Epidermal melanocyte (primary cell): ENCODE results near the gene CCDC70.
A peak's percentile ranks its signal among the peaks of the same experiment; 100 is the strongest.
"Not testable (repeated sequence)": the region's sequence is repeated elsewhere in the genome, so short reads cannot be mapped to it uniquely, and the experiment has no call there.

Source experiments
- DNase-seq: peaks from one replicate; pipeline ENCODE4 v3.0.0; 2011; ENCODE audit warnings: low spot score; ENCODE audit not compliant: insufficient read length

CCDC70 gene

GRCh38 chr13:51861723-51862300 lies at the start of gene CCDC70:
Gene CCDC70 (plus strand): TSS chr13:51861969. CDS start chr13:51865412, 3,443 bp downstream.
- no peak for DNase-seq

GRCh38 chr13:51814071-51814470 lies 47.7 kb upstream of the CCDC70 start:
- DNase-seq: no peak

- DNase-seq: peak; percentile 30
These were observed 46.7 kb upstream of the CCDC70 start for GRCh38 chr13:51814825-51815650.

- DNase-seq: no peak
These were observed 45.9 kb upstream of the CCDC70 start for GRCh38 chr13:51815848-51816247.

- no peak for DNase-seq
These were observed 45.0 kb upstream of the CCDC70 start for GRCh38 chr13:51816604-51817249.

DNA sequence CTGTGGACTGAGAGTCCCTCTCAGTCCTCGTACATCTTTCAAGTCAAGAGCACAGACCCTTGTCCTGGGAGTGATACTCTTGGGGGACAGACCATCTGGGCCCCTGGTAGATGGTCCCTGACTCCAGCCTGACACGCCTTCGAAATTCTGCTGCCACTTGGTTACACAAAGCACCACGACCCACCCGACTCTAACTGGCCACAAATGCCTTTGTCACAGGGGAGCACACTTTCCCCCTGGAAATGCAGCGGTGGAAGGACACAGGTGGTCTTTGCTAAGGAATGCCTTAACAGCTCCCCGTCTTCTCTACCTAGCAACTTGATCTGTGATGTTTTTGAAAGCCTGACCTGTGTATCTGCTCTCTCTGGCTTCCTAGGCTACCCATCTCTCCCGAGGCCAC lies 44.1 kb upstream of the CCDC70 start:
- DNase-seq: no peak

DNA sequence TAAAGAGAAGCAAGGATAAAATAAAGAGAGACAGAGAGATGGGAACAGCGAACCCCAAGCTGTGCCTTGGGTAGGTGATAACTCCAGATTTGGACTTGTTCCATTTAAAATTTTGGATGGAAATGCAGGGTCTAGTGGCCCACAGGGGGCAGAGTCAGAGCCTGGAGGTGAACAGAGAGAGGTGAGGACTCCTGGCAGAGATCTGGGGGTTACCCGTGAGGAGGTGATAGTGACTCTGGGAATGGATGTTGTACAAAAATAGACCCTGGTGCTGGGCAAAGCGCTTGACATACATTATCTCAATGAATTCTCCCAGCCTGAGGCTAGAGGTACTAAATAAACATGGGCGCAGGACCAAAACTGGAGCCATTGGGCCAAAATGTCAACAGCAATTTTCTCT lies 43.5 kb upstream of the CCDC70 start:
- no peak for DNase-seq

GRCh38 chr13:51818781-51819511 lies 42.8 kb upstream of the CCDC70 start:
- DNase-seq: no peak

GRCh38 chr13:51819544-51819943 lies 42.2 kb upstream of the CCDC70 start:
- DNase-seq: no peak

- DNase-seq: no peak
These were observed 41.7 kb upstream of the CCDC70 start for GRCh38 chr13:51820016-51820597.

- no peak for DNase-seq
These were observed 40.2 kb upstream of the CCDC70 start for GRCh38 chr13:51821606-51822005.

- no peak for DNase-seq
These were observed 39.5 kb upstream of the CCDC70 start for GRCh38 chr13:51822106-51822815.

GRCh38 chr13:51823359-51823758 lies 38.4 kb upstream of the CCDC70 start:
- DNase-seq: no peak

DNA sequence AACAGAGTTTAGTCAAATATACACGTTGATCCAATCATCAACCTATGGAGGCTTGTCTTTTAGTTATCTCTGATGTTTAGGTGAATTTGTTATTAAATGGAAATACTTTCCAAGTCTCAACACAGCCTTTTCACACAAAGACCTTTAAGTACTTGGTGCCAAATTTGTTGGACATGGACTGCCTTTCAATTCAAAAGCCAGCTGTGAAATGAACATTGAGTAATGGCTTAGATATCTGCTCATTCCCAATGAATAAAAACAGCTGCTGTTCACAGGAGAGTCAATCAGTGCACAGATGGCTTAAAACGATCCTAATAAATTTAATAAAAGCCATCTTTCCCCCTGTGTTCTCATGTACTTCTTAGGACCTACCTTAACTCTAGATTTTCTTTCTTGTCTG lies 37.9 kb upstream of the CCDC70 start:
- DNase-seq: no peak

DNA sequence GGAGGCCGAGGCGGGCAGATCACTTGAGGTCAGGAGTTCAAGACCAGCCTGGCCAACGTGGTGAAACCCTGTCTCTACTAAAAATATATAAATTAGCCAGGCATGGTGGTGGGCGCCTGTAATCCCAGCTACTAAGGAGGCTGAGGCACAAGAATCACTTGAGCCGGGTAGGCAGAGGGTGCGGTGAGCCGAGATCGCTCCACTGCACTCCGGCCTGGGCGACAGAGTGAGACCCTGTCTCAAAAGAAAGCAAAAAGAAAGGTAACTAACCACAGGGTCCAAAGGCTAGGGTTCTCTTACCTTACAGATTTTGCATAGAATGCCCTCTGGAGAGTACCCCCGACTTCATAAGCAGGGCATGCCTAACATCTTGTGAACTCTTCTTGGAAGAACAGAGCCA lies 37.1 kb upstream of the CCDC70 start:
- DNase-seq: not testable (repeated sequence)

DNA sequence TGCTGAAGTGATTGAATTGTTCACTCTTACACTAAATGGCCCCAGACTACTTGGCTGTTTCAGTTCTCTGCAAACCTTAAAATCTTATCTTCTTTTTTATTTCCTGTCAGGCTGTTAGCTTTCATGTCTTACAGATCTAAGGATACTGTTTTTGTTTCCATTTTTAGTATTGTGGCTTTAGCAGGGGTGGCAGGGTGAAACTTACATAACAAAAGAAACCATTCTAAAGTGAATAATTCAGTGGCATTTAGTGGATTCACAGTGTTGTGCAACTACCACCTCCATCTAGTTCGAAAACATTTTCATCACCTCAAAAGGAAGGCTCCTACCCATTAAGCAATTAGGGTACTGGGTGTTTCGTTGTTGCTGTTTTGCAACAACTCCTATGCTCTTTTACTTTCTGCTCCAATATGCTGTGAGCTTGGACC lies 36.6 kb upstream of the CCDC70 start:
- no peak for DNase-seq

DNA sequence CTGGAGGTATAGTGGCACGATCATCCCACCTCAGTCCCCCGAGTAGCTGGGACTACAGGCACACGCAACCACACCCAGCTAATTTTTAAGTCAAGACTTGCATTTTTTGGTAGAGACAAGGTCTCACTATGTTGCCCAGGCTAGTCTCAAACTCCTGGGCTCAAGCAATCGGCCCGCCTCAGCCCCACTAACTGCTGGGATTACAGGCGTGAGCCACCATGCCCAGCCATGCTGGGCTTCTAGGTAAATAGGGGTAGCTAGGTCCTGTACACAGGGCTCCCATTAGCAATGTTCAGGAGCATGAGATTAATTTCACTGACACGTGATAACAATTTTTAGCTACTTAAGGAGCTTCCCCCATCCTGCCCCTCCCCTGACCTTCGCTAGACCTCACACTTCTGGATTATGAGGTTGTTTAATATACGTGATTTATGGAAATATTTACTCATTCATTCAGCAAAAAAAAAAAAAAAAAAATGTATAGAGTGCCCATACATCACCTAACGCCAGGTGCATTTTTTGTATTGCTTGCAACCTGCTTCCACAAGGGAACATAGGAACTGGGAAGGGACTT lies 36.0 kb upstream of the CCDC70 start:
- no peak for DNase-seq

GRCh38 chr13:51826606-51827005 lies 35.2 kb upstream of the CCDC70 start:
- DNase-seq: peak; percentile 49

GRCh38 chr13:51827254-51827653 lies 34.5 kb upstream of the CCDC70 start:
- DNase-seq: no peak
